ENCODE data around the gene DBNL. TPM values are rescaled to one million over a fixed set of nuclear protein-coding genes. Genes with fewer than 3 reads are reported as not detected.

DBNL gene
- total and polyA plus RNA-seq, 2 donors (not counting 1 experiment from before 2014, with no cell fraction given), result 335 to 386 TPM

- Histone ChIP-seq H3K27ac (ENCODE audit: low read length in 2 of 2) (no peak overlapping the region), H3K27me3 (replicated peaks in 1 of 4; ENCODE audit: control extremely low read depth in 1 of 4, control insufficient read depth in 3 of 4, insufficient read depth in 4 of 4, low read length in 3 of 4) (peaks cover 0 to 11% (median 2%) of the 10 kb centered on the region in 4 experiments), H3K4me2 (replicated peaks; ENCODE audit: low read depth, low read length, poor library complexity, severe bottlenecking) (peak overlapping the region; percentile 99), H3K79me2 (ENCODE audit: control insufficient read depth, insufficient read depth, low read length) (peaks cover 9% of the 10 kb centered on the region), H3K36me3 (replicated peaks in 1 of 2; ENCODE audit: control extremely low read depth in 1 of 2, control insufficient read depth in 1 of 2, extremely low read depth in 1 of 2, insufficient read depth in 2 of 2, low read length in 1 of 2) (peaks cover 0 to 1% of the 10 kb centered on the region in 2 experiments), H4K20me1 (ENCODE audit: control insufficient read depth, insufficient read depth, low read length, poor library complexity, severe bottlenecking) (no peaks in the 10 kb centered on the region), H3K4me3 (ENCODE audit: control extremely low read depth in 1 of 5, extremely low read depth in 1 of 5, insufficient read depth in 1 of 5, low read depth in 2 of 5, low read length in 4 of 5) (no peak overlapping the region), H3K9ac (ENCODE audit: low read length) (no peak overlapping the region), H3K9me3 (ENCODE audit: control extremely low read depth in 1 of 3, control insufficient read depth in 2 of 3, insufficient read depth in 1 of 3, low read length in 2 of 3) (peaks cover 0 to 3% (median 0%) of the 10 kb centered on the region in 3 donors), H3K4me1 (ENCODE audit: control insufficient read depth in 2 of 2, insufficient read depth in 2 of 2, low read length in 2 of 2) (peaks cover 41 to 73% of the 10 kb centered on the region in 2 donors), H2AFZ (ENCODE audit: insufficient read depth, low read depth, low read length, poor library complexity, severe bottlenecking) (no peak overlapping the region)
- Mint-ChIP-seq H3K9me3 (ENCODE audit: insufficient read depth) (no peaks in the 10 kb centered on the region), H3K4me1 (peaks cover 61% of the 10 kb centered on the region), H3K27me3 (no peaks in the 10 kb centered on the region), H3K4me3 (peak overlapping the region; percentile 70), H3K27ac (peak overlapping the region; percentile 92)
- DNase-seq (no peak), ATAC-seq (ENCODE audit: low read depth) (no peak)
- WGBS (ENCODE audit: insufficient coverage), result 68% methylated on average over 8 of the region's 8 CpGs
- TF ChIP-seq EZH2 (IDR thresholded peaks at IDR 0.05; ENCODE audit: borderline replicate concordance, insufficient read depth, low read depth, low read length, poor library complexity, severe bottlenecking) (no peak), CTCF (IDR thresholded peaks at IDR 0.05) (no peak)
- ChIA-PET POLR2A (interaction anchor here (0.6 kb wide), 1 partner anchor 9 kb away, joined by 3 read pairs; no protein-coding TSS in a partner anchor), CTCF (interaction anchor here (1.1 to 1.6 kb wide), 2 partner anchors 20 to 24 kb away, joined by 3 read pairs; partner anchors contain the start of gene POLD2)
- intact Hi-C loops (cut with micrococcal nuclease), result no loop called here
Observed at GRCh38 chr7:44102846-44103565, 58.5 kb downstream of the DBNL start.

- POLR2A ChIA-PET, result no interaction called here
- Histone ChIP-seq H3K27ac (ENCODE audit: low read length in 2 of 2) (no peak overlapping the region), H3K9me3 (ENCODE audit: control extremely low read depth in 1 of 3, control insufficient read depth in 2 of 3, insufficient read depth in 1 of 3, low read length in 2 of 3) (peaks cover 0 to 3% (median 0%) of the 10 kb centered on the region in 3 donors), H3K4me1 (ENCODE audit: control insufficient read depth in 2 of 2, insufficient read depth in 2 of 2, low read length in 2 of 2) (peaks cover 40 to 68% of the 10 kb centered on the region in 2 donors), H3K4me2 (replicated peaks; ENCODE audit: low read depth, low read length, poor library complexity, severe bottlenecking) (peak overlapping the region; percentile 99), H3K36me3 (replicated peaks in 1 of 2; ENCODE audit: control extremely low read depth in 1 of 2, control insufficient read depth in 1 of 2, extremely low read depth in 1 of 2, insufficient read depth in 2 of 2, low read length in 1 of 2) (peaks cover 0 to 6% of the 10 kb centered on the region in 2 experiments), H2AFZ (ENCODE audit: insufficient read depth, low read depth, low read length, poor library complexity, severe bottlenecking) (no peak overlapping the region), H3K27me3 (replicated peaks in 1 of 4; ENCODE audit: control extremely low read depth in 1 of 4, control insufficient read depth in 3 of 4, insufficient read depth in 4 of 4, low read length in 3 of 4) (peaks cover 0 to 11% (median 2%) of the 10 kb centered on the region in 4 experiments), H3K4me3 (ENCODE audit: control extremely low read depth in 1 of 5, extremely low read depth in 1 of 5, insufficient read depth in 1 of 5, low read depth in 2 of 5, low read length in 4 of 5) (no peak overlapping the region), H3K9ac (ENCODE audit: low read length) (no peak overlapping the region), H3K79me2 (ENCODE audit: control insufficient read depth, insufficient read depth, low read length) (peaks cover 9% of the 10 kb centered on the region), H4K20me1 (ENCODE audit: control insufficient read depth, insufficient read depth, low read length, poor library complexity, severe bottlenecking) (no peaks in the 10 kb centered on the region)
- no peak for ATAC-seq (ENCODE audit: low read depth)
- CTCF ChIA-PET, result no interaction called here
- Mint-ChIP-seq H3K27me3 (no peaks in the 10 kb centered on the region), H3K4me3 (peak overlapping the region; percentile 70), H3K27ac (peak overlapping the region; percentile 92), H3K4me1 (peaks cover 57% of the 10 kb centered on the region), H3K9me3 (ENCODE audit: insufficient read depth) (no peaks in the 10 kb centered on the region)
- intact Hi-C loops (cut with micrococcal nuclease), result no loop called here
- no peak for TF ChIP-seq CTCF (IDR thresholded peaks at IDR 0.05)
- no peak for TF ChIP-seq EZH2 (IDR thresholded peaks at IDR 0.05; ENCODE audit: borderline replicate concordance, insufficient read depth, low read depth, low read length, poor library complexity, severe bottlenecking)
- 72% methylated on average over 7 of the region's 8 CpGs for WGBS (ENCODE audit: insufficient coverage)
- no peak for DNase-seq
Observed at GRCh38 chr7:44103566-44103922, 59.0 kb downstream of the DBNL start.
